Stimulated activated CD4-positive, alpha-beta T cell treated with anti-CD3 and anti-CD28 coated beads, Interleukin-4, amount 100 ng/mL, for 48 hours (primary cell): ENCODE results near the gene CLEC3A.
A peak's percentile ranks its signal among the peaks of the same experiment; 100 is the strongest.
"Not testable (repeated sequence)": the region's sequence is repeated elsewhere in the genome, so short reads cannot be mapped to it uniquely, and the experiment has no call there.

ENCODE experiments used
- DNase-seq, 2 donors: peaks; one replicate each; pipeline ENCODE4 v3.0.0-alpha.2; 2020; ENCODE audit warnings: low read depth in 2 of 2

The CLEC3A gene

DNA sequence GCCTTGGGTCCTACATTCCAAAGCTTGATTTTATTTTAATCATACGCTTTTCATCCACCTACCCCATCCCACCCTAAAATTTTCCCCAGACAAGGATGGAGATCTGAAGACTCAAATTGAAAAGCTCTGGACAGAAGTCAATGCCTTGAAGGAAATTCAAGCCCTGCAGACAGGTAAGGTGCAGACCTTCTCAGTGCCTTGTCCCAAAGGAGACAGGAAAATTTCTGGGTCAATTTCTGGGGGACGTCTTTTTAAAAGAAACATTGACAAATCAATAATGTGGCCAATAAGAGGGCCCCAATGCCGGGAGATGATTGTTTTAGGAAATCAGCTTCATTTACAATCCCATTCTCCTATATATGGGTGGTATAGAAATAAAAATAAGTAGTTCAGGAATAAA lies 5.7 kb downstream of the CLEC3A start:
- no peak for DNase-seq

DNA sequence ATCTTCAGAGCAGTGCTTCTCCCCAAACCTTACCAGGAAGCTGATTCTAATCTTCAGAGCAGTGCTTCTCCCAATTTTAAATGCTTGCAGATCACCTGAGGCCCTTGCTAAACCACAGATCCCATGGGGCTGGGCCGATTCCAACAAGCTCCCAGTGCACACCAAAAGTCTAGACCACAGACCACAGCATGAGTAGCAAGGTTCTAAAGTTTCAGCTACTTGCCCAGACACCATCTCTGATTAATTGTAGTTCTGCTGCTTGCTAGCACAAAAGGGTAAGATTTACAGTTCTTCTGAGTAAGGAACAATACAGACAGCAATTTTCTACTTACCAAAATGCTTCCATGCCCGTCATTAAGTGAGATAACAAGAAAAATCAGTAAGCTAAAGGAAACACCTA lies 12.2 kb downstream of the CLEC3A start:
- DNase-seq = no peak

DNA sequence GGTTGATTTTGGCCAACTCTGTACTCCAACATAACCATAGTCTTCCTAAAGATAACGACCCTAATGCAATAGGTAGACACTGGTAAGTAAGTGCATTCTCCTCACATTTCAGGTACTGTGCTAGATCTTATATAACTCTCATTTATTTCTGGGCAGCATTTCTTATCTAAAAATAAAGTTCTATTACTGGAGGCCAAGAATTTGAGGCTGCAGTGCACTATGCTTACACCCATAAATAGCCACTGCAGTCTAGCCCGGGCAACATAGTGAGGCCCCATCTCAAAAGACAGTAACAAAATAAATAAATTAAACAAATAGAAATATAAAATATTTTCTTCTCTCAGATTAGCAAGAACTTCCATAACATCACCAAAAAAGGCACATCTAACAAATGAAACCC lies 12.7 kb downstream of the CLEC3A start:
- DNase-seq = no peak

DNA sequence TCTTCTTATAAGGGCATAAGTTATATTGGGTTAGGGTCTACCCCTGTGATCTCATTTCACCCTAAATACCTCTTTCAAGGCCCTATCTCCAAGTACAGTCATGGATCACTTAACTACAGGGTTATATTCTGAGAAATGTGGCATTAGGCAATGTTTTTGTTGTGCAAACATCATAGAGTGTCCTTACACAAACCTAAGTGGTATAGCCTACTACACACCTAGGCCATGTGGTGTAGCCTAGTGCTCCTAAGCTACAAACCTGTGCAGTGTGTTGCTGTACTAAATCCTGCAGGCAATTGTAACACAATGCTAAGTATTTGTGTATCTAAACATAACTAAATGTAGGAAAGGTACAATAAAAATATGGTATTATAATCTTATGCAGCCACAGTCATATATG lies 18.0 kb downstream of the CLEC3A start:
- DNase-seq = no peak

DNA sequence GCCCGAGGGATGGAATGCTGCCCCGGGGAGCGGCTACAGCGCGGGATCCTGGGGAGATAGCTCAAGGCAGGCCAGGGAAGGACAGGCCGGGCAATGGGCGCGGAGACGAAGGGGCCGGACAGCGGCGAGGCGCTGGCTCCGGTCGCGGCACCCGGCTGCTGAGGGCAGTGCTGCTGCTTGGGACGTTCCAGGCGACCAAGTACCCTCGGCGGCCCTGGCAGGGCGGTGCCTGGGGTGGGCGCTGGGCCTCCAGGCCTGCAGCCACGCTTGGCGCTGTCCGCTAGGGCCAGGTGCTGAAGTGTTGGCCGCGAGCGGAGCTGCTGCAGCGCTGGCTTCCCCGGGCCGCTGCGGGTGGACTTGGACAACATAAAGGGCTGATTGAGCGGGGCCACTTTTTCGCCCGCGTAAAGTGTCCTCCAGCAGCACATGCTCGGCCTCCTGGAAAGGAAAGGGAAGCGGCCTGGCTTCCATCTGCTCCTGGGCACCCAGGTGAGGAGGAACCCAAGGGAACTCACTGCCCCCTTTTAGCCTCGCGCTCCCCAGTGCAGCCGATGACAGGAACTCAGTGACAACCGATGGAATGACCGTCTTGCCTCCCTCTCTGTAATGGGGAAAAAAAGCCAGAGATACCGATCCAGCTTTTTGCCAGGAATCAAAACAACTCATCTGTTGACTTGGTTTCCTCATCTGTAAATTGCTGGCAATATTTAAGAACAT lies 23.7 kb downstream of the CLEC3A start:
- DNase-seq = peak; percentile 22 to 30

DNA sequence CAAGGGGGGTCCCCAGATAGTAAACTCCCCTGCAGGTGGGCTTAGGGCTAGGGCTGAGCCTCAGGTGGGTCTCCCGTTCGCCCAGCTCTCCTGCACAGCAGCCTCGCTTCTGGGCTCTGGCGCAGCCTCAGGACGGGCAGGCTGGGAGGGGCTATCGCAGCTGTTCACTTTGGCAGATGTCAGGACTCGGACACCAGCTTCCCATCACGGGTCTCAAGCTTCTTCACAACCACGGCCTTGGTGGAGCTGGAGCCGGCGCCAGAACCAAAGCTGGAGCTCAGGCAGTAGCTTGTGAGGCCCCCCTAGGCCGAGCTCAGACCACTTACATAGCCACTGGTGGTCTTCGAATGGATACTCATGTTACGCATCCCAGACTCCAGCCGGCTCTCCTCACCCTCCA lies 26.0 kb downstream of the CLEC3A start:
- DNase-seq = no peak

DNA sequence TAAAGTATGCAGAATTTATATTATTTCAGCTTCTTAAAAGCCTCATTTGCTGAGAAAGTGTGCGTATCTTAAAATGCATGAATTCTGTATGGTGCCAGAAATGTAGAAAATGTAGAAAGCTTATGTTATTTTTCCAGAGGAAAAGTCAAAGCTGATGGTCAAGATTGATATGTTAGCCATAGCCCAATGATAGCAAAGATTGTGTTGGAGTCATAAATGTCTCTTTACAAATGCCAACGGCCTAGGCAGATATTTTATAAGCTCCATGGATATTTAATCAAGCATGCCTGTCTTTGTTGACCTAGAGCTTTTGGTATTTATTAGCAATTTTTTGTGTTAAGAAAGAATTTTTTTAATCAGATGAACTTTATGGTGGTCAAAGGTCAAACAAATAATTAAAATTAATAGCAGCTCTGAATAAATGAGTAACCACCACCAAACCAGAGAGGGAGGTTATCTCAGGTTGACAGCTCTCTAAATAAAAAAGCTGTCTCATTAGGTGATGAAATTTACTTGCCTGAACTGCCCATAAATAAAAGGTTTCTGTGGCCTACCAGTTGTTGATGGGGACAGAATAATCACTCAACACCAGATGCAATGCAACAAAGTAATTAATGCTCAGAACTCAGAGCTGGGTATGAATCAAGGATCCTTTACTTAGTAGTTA lies 28.5 kb downstream of the CLEC3A start:
- DNase-seq = no peak

DNA sequence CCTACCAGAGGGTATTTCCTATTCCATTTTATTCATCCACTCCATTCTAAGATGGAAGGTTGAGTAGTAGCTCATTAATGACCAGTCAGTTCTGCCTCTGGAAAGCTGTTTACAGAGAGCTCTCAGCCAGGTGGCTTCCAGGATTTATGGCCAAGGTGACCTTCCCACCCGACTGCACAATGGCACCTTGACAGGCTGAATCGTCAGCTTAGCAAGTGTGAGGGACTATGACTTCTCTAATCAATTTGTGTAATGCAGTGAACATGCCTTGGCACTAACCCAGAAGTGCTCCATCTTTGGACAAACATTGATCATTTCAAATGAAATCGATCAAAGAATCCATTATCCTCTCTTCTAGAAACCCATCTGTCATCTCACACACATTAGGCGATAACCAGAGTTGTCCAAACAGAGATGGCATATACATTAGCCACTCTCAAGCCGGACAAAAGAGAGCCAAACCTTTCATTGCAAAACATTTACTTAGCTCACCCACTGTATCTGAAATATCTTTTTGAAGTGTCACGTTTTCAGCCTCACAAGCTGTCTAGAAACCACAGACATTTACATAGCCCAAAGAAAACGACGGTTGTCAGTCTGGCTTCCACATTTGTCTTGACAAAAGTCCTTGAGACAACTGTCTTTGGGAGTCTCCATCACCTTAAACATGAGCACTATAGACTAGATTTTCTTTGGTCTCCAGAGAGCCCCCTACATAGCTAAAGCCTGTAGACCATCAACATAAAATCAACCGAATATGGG lies 35.6 kb downstream of the CLEC3A start:
- no peak for DNase-seq

DNA sequence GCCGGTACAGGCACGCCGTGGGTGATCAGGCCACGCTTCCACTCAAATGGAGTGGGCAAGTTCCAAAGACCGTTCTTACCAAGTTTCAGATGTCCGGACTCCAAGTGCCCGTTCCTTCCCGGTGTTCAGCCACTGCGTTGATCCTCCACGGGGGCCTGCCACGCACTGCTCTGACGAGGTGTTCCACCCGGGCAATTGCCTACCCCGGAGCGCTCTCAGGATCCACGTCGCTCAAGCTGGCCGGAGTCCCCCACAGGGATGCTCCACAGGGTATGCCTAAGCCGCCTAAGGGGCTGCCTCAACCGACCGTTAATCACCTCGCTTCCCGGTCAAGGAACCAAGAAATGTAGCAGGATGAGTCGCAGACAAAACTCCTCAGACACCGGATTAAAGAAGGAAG lies 37.5 kb downstream of the CLEC3A start:
- DNase-seq = not testable (repeated sequence)

DNA sequence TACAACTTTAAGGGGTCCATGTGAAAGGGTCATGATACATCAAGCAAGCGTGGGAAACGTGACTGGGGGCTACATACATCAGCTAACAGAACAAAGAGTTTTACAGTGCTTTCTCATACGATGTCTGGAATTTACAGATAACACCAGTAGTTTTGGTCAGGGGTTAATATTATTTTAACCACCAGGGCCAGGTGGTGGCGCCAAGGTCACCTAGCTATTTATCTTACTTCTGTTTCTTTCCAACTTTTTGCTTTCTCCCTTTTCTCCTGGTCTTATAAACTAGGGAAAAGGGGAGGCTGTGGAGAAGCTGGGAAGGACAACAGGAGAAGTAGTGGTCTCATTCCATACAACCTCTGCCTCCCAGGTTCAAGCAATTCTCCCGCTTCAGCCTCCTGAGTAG lies 37.9 kb downstream of the CLEC3A start:
- no peak for DNase-seq

DNA sequence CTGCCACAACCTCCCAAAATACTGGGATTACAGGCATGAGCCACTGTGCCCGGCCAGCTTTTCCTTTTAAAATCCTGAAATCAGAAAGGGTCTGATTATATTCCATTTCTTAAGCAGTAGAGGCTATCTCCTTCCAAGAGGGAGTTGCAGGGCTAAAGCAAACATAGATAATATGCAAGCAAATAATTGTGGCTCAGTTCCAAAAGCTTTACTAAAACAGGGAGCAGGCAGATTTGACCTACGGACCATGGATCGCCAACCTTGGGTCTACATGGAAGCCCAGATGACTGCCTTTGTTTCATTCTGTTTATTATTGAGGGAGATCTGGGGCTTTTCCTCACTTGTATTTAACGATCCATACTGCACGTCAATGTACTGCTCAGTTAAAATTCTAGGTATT lies 38.5 kb downstream of the CLEC3A start:
- no peak for DNase-seq

DNA sequence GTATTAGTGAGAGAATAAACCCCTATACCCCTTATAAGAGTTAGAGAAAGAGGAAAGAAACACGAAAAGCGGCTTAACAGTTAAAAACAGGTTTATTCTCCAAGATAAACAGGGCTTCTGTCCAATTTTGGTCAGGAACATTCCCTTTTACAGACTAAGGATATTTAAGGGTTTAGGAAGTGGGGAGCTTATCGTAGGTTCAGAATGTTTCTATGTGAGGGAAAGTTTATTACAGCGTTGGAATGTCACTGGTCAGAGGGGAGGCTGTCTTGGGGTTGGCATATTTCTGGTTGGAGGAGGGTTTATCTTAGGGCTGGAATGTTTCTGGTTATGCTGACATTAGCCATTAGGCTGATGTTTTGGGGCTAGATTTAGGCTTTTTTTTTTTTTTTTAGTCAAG lies 43.0 kb downstream of the CLEC3A start:
- DNase-seq = no peak

DNA sequence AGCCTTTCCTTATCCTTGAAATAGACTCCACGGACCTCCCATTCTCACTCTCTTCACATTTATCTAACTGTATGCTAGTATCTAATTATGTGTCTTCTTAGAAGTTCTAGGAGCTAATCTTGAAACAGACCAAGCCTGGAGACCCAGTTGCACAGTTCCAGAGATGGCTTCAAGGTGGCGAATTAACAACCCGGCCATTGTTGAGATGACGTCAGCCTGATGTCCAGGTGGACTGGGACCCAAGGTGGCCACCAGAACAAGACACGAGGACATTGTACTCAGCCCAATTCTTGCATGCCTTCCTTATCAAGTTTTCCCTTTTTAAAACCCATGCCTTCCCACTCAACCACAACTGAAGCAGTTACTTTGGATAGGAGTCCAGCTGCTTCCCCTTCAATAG lies 47.6 kb downstream of the CLEC3A start:
- no peak for DNase-seq

DNA sequence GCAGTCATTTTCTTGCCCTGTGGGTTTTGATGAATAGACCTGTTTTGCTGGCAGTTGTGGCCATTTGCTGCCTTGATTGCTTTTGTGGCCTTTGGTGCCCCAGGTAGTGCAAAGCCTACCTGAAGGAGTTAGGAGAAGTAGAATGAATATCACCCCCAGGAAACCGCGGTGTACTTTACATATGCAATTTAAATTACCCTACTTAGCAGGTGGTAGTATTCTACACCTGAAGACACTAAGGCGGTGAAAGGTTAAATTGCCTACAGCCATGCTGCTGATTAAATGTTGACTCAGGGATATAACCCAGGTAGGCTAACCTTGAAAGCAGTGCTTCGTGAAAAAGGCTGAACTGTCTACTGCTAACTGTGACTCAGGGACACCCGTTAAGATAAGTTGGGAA lies 49.9 kb downstream of the CLEC3A start:
- DNase-seq = no peak

DNA sequence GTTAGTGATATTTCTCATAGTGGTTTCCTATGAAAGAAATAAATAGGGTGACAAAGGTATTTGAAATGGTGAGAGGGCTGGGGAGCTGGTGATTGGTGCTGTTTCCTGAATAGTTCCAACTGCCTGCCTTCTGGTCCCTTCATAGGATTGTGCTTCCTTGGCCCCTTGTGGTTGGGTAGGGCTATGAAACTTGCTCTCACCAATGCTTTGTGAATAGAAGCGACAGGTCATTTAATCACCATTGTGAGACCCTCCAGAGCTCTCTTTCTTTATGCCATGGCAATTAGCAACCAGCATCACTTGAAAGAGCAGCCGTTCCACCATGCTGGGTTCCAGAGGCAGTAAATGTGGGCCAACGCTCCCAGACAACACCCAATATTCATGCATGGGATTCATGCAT lies 53.5 kb downstream of the CLEC3A start:
- DNase-seq = no peak

DNA sequence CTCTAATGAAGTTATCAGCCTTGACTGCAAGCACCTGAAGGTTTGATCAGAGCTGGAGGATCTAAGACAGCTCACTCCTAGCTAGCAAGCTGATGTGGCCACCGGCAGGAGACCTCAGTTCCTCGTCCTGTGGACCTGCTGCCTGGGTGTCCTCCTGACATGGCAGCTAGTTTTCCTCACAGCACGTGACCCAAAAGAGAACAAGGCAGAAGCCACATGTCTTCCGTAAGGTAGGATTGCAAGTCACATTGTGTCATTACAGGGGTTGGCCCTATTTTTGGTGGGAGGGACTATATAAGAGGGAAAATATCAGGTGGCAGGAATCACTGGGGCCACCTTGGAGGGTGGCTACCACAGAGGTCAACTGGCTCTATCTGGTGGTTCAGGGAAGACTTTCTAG lies 59.0 kb downstream of the CLEC3A start:
- no peak for DNase-seq
